H1 (cell line): Measurements from ENCODE around the gene MLYCD. TPM values are rescaled to one million over a fixed set of nuclear protein-coding genes. Genes with fewer than 3 reads are reported as not detected.

Source experiments
- ASH2L ChIP-seq: fragments of 200-600, 300-600 bp; sonication (generic); IDR thresholded peaks from one replicate; pipeline ENCODE4 v1.7.1; 2017; ENCODE audit warnings: low read length
- CHD7 ChIP-seq: fragments of 300-600 bp; sonication (generic); IDR thresholded peaks from 2 replicates; pipeline ENCODE4 v1.7.1; 2012; ENCODE audit warnings: low read length, moderate library complexity, mild to moderate bottlenecking, inconsistent platforms; ENCODE audit not compliant: insufficient replicate concordance
- HDAC2 ChIP-seq, 2 experiments: fragments of 300-600 bp in 1 of 2; sonication (generic) in 1 of 2; IDR thresholded peaks; 2 replicates each; pipeline ENCODE4 v1.6.1; 2011 to 2012; ENCODE audit warnings: low read depth in 2 of 2, low read length in 2 of 2, mild to moderate bottlenecking in 2 of 2, moderate library complexity in 2 of 2, borderline replicate concordance in 1 of 2, inconsistent platforms in 1 of 2
- HDAC6 ChIP-seq: IDR thresholded peaks from one replicate; pipeline ENCODE4 v1.7.1; 2012; ENCODE audit warnings: low read depth, mild to moderate bottlenecking, inconsistent platforms, low read length, moderate library complexity
- RFX5 ChIP-seq: IDR thresholded peaks from 2 replicates; pipeline ENCODE4 v1.6.1; 2011; ENCODE audit warnings: low read depth, low read length, improper control_type of control experiment, borderline replicate concordance
- SAP30 ChIP-seq: fragments of 300-600 bp; sonication (generic); IDR thresholded peaks from 2 replicates; pipeline ENCODE4 v1.7.1; 2012; ENCODE audit warnings: low read length, moderate library complexity, mild to moderate bottlenecking, inconsistent platforms; ENCODE audit not compliant: insufficient read depth, insufficient replicate concordance
- SP1 ChIP-seq: IDR thresholded peaks from 2 replicates; pipeline ENCODE4 v1.6.1; 2011; ENCODE audit warnings: low read depth, low read length
- TAF1 ChIP-seq: IDR thresholded peaks from 2 replicates; pipeline ENCODE4 v1.6.1; 2011; ENCODE audit warnings: mild to moderate bottlenecking, low read depth, low read length
- polyA plus RNA-seq, 7 experiments: library from polyadenylated mRNA; depleted of rRNA in 3 of 7; stranded (reverse) in 5 of 7; unstranded in 2 of 7; fragments of >200 nt in 5 of 7; fragments of 200-250 nt in 2 of 7; gene quantifications; 1 replicate in 5 of 7; 2 replicates in 1 of 7; 4 replicates in 1 of 7; pipeline versions ENCODE4 v1.2.1 to v1.2.3, GENCODE V29; 2011 to 2013; ENCODE audit warnings: missing spikeins in 2 of 7, mixed read lengths in 2 of 7
- total RNA-seq: library from RNA; stranded (reverse); fragmentation: NEBNext Ultra II Directional; extraction: Animal tissue kit (Norgen Biotek cat#: 25700); gene quantifications from 2 replicates; pipeline ENCODE4 v1.2.1, GENCODE V29; 2021

Gene MLYCD
- total and polyA plus RNA-seq, 2 of the 8 experiments (the other 6 are each of a cell fraction or from before 2014, with no cell fraction given): 3.7 to 7.0 TPM

GRCh38 chr16:83973077-83973476, 74.2 kb downstream of the MLYCD start (continued):
- no peak for TF ChIP-seq CHD7
- no peak for TF ChIP-seq SP1
- no peak for TF ChIP-seq HDAC6
- no peak for TF ChIP-seq HDAC2 (IDR thresholded peaks at IDR 0.05; ENCODE audit: borderline replicate concordance in 1 of 2, low read depth in 2 of 2, low read length in 2 of 2)
- no peak for TF ChIP-seq TAF1
- no peak for TF ChIP-seq RFX5
- no peak for TF ChIP-seq SAP30
- TF ChIP-seq ASH2L: no peak
